ENCODE results near the gene DNAH7. TPM values are rescaled to one million over a fixed set of nuclear protein-coding genes. Genes with fewer than 3 reads are reported as not detected.
"Not testable (repeated sequence)": the region's sequence is repeated elsewhere in the genome, so short reads cannot be mapped to it uniquely, and the experiment has no call there.

DNAH7 gene
- total RNA-seq, 1 donor from 2014 or later, result 2.6 TPM

DNA sequence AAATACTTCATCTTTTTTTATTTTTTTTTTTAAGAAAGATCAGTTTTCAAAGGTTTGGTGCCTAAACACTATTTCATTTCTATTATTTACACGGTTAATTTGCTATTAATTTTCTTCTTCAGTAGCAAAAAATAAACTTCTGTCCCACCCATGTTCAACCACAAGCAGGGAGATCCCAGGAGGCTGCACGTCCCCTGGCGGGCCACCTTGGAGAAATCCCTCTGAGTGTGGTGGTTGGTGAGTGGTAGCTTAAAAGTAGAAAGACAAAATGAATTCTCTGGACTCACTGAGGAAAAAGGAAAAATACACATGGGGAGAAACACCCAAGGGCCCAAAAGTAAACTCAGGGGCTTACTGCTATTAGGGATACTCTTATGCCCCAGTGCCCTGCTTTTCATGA is 143.5 kb downstream of the DNAH7 start:
- Mint-ChIP-seq H3K9me3 (ENCODE audit: unreplicated experiment) (no peaks in the 10 kb centered on the region), H3K4me1 (ENCODE audit: unreplicated experiment) (no peaks in the 10 kb centered on the region), H3K4me3 (ENCODE audit: unreplicated experiment) (no peak overlapping the region), H3K27me3 (ENCODE audit: unreplicated experiment) (peaks cover 2% of the 10 kb centered on the region), H3K36me3 (ENCODE audit: low read depth, unreplicated experiment) (no peaks in the 10 kb centered on the region), H3K27ac (ENCODE audit: unreplicated experiment) (no peak overlapping the region)
- DNase-seq (ENCODE audit: low spot score), result no peak
- TF ChIP-seq, protein P1, sequence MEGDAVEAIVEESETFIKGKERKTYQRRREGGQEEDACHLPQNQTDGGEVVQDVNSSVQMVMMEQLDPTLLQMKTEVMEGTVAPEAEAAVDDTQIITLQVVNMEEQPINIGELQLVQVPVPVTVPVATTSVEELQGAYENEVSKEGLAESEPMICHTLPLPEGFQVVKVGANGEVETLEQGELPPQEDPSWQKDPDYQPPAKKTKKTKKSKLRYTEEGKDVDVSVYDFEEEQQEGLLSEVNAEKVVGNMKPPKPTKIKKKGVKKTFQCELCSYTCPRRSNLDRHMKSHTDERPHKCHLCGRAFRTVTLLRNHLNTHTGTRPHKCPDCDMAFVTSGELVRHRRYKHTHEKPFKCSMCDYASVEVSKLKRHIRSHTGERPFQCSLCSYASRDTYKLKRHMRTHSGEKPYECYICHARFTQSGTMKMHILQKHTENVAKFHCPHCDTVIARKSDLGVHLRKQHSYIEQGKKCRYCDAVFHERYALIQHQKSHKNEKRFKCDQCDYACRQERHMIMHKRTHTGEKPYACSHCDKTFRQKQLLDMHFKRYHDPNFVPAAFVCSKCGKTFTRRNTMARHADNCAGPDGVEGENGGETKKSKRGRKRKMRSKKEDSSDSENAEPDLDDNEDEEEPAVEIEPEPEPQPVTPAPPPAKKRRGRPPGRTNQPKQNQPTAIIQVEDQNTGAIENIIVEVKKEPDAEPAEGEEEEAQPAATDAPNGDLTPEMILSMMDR (IDR thresholded peaks at IDR 0.05; ENCODE audit: unreplicated experiment), result no peak

DNA sequence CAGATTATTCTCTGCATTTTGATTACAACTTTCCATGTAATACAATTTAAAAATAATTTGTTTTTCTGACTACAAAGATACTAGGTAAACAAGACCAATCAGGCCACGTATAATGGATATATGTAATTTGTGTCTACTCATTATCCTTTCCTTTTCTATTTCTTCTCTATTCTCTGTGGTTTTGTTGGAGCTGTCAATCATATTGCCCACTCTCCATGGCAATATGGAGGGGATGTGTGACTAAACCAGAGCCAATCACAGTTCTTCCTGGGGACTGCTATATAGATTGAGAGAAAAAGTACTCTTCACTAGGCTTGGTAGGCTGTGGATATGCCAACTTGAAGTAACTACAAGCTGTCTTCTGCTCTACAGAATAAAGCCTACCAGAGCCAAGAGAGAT is 144.7 kb downstream of the DNAH7 start:
- Mint-ChIP-seq H3K4me1 (ENCODE audit: unreplicated experiment) (no peaks in the 10 kb centered on the region), H3K4me3 (ENCODE audit: unreplicated experiment) (no peak overlapping the region), H3K27ac (ENCODE audit: unreplicated experiment) (no peak overlapping the region), H3K36me3 (ENCODE audit: low read depth, unreplicated experiment) (no peaks in the 10 kb centered on the region), H3K27me3 (ENCODE audit: unreplicated experiment) (peaks cover 3% of the 10 kb centered on the region), H3K9me3 (ENCODE audit: unreplicated experiment) (no peaks in the 10 kb centered on the region)
- no peak for DNase-seq (ENCODE audit: low spot score)
- TF ChIP-seq, protein P1 (IDR thresholded peaks at IDR 0.05; ENCODE audit: unreplicated experiment), result no peak

DNA sequence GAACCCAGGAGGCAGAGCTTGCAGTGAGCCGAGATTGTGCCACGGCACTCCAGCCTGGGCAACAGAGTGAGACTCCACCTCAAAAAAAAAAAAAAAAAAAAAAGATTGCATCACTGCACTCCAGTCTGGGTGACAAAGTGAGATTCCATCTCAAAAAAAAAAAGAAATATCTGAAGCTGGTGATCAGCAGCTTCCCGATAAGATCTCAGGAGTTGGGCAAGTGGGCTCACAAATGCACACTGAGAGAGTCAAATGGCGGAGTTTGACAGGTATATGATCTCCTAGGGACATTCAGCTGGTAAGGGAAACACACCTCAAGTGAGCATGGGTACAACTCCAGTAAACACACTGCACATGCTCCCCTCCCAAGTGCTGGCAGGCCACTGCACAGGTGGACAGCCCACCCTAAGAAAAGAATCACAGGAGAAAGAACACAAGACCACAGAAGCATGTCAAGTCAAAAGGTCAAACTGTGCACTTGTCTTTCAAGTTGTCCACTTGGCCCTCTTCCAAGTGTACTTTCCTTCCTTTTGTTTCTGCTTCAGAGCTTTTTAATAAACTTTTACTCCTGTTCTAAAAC is 151.5 kb downstream of the DNAH7 start:
- not testable (repeated sequence) for H3K4me1 Mint-ChIP-seq (ENCODE audit: unreplicated experiment); H3K27ac Mint-ChIP-seq (ENCODE audit: unreplicated experiment); H3K4me3 Mint-ChIP-seq (ENCODE audit: unreplicated experiment); H3K9me3 Mint-ChIP-seq (ENCODE audit: unreplicated experiment); H3K36me3 Mint-ChIP-seq (ENCODE audit: low read depth, unreplicated experiment); H3K27me3 Mint-ChIP-seq (ENCODE audit: unreplicated experiment); DNase-seq (ENCODE audit: low spot score)

DNA sequence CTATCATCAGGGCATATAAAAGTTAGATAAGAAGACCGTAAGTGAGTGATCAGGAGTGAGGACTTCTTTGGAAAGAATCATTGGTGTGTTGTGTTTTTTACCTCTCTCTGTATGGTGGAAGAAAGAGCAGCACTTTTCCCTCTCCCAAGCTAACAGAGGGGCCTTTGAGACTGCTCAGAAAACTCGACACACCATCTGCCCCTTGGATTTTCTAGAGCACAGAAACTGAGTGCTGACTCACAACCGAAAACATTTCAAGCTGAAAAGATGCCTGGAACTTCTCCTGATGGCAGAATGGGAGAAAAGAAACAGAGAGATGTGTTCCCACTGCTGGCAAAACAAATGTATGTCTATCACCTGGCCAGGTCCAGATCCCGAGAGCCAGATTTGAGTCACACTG is 156.6 kb downstream of the DNAH7 start:
- TF ChIP-seq, protein P1 (IDR thresholded peaks at IDR 0.05; ENCODE audit: unreplicated experiment), result no peak
- H3K9me3 Mint-ChIP-seq (ENCODE audit: unreplicated experiment), result no peaks in the 10 kb centered on the region
- H3K4me3 Mint-ChIP-seq (ENCODE audit: unreplicated experiment), result no peak overlapping the region
- no peak for DNase-seq (ENCODE audit: low spot score)
- H3K27me3 Mint-ChIP-seq (ENCODE audit: unreplicated experiment), result no peaks in the 10 kb centered on the region
- no peak overlapping the region for H3K27ac Mint-ChIP-seq (ENCODE audit: unreplicated experiment)
- no peaks in the 10 kb centered on the region for H3K4me1 Mint-ChIP-seq (ENCODE audit: unreplicated experiment)
- no peaks in the 10 kb centered on the region for H3K36me3 Mint-ChIP-seq (ENCODE audit: low read depth, unreplicated experiment)

DNA sequence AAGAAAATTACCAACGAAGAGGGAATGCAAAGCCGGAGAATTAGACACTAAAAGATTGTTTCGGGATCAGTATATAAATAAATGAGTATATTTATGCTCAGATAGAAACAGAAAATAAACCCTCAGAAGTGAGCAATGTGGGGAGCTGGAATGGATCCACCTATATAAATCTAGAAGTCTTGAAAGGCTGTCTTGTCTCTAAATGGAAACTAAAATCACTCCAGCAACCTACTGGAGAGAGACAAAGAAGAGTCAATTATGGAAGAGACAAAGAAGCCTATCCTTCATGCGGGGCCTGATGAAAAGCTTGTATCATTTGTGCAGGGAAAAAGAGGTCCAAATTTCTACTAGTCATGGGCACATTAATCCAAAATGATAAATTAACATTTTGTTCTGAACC is 158.1 kb downstream of the DNAH7 start:
- Mint-ChIP-seq H3K27ac (ENCODE audit: unreplicated experiment) (no peak overlapping the region), H3K4me3 (ENCODE audit: unreplicated experiment) (no peak overlapping the region), H3K27me3 (ENCODE audit: unreplicated experiment) (no peaks in the 10 kb centered on the region), H3K4me1 (ENCODE audit: unreplicated experiment) (no peaks in the 10 kb centered on the region), H3K36me3 (ENCODE audit: low read depth, unreplicated experiment) (no peaks in the 10 kb centered on the region), H3K9me3 (ENCODE audit: unreplicated experiment) (no peaks in the 10 kb centered on the region)
- TF ChIP-seq, protein P1 (IDR thresholded peaks at IDR 0.05; ENCODE audit: unreplicated experiment), result no peak
- no peak for DNase-seq (ENCODE audit: low spot score)
